K562 (cell line): ENCODE measurements around the gene RAP1A. TPM values are rescaled to one million over a fixed set of nuclear protein-coding genes. Genes with fewer than 3 reads are reported as not detected.

Source experiments
- ATAC-seq: fragments of 200-7000 bp; cut with Tn5 transposase; 3 replicates; pipeline ENCODE4 v1.9.1; 2020; ENCODE audit warnings: moderate library complexity
- BruUV-seq: library from RNA; stranded (reverse); fragments of 400-500 nt; replicated peaks from 2 replicates; lab custom pipeline; 2021; lab: Mats Ljungman, UMichigan
- CTCF ChIA-PET: fragments of 300-600 bp; formaldehyde crosslinking; extraction: SDS; loops from one replicate; lab custom pipeline; 2021; ENCODE audit warnings: low intra/inter-chr PET ratio; lab: Yijun Ruan, JAX
- POLR2A ChIA-PET: fragments of 300-600, 350-650 bp; sonication (Branson Sonifier 250); formaldehyde crosslinking; extraction: SDS; loops from one replicate; lab custom pipeline; 2021; ENCODE audit warnings: antibody characterized with exemption, inconsistent platforms; lab: Yijun Ruan, JAX
- DNase-seq, 4 experiments: peaks; one replicate each; pipeline versions ENCODE4 v3.0.0 to v3.0.0-alpha.2; 2011 to 2018; ENCODE audit warnings: low spot score in 3 of 4, mixed read lengths in 3 of 4; ENCODE audit errors: extremely low read depth in 1 of 4
- FAIRE-seq: peaks from 2 replicates; lab custom pipeline; 2011; peaks lifted over from hg19 to GRCh38; lab: Jason Lieb, UNC
- H2AFZ ChIP-seq: 2 replicates; pipeline ENCODE4 v1.6.0; 2011; ENCODE audit warnings: low read depth, low read length, control low read depth, inconsistent platforms
- H3K27ac ChIP-seq: fragments of 200-600 bp; 3 replicates; pipeline ENCODE4 v1.8.0; 2011; ENCODE audit warnings: low read depth, mild to moderate bottlenecking, control low read depth, inconsistent platforms, low read length, moderate library complexity, mixed read lengths; ENCODE audit errors: extremely low read depth
- H3K27me3 ChIP-seq, 2 experiments: fragments of 300-600 bp in 1 of 2; 2 replicates in 1 of 2; 3 replicates in 1 of 2; pipeline versions ENCODE4 v1.6.0 to v1.8.0; 2011; ENCODE audit warnings: inconsistent platforms in 2 of 2, low read length in 2 of 2, mild to moderate bottlenecking in 1 of 2, mixed read lengths in 1 of 2, moderate library complexity in 1 of 2; ENCODE audit not compliant: control insufficient read depth in 2 of 2, insufficient read depth in 2 of 2
- H3K36me3 ChIP-seq: fragments of 300-600 bp; 3 replicates; pipeline ENCODE4 v1.8.0; 2011; ENCODE audit warnings: mild to moderate bottlenecking, low read length, inconsistent platforms; ENCODE audit not compliant: control insufficient read depth, insufficient read depth
- H3K4me1 ChIP-seq, 2 experiments: fragments of 200-600 bp in 1 of 2; replicated peaks in 1 of 2; 2 replicates in 1 of 2; 3 replicates in 1 of 2; pipeline versions ENCODE4 v1.5.1 to v1.8.0; 2011; ENCODE audit warnings: inconsistent platforms in 2 of 2, low read length in 2 of 2, mild to moderate bottlenecking in 1 of 2, mixed read lengths in 1 of 2, moderate library complexity in 1 of 2; ENCODE audit not compliant: control insufficient read depth in 2 of 2, insufficient read depth in 2 of 2
- H3K4me2 ChIP-seq: 2 replicates; pipeline ENCODE4 v1.6.1; 2011; ENCODE audit warnings: low read length, control low read depth, inconsistent platforms, mixed read lengths; ENCODE audit not compliant: insufficient read depth
- H3K4me3 ChIP-seq: fragments of 200-600 bp; sonication (generic), shearing (Covaris generic); 2 replicates; pipeline ENCODE4 v1.5.1; 2016; ENCODE audit warnings: control low read depth, inconsistent platforms
- H3K79me2 ChIP-seq: fragments of 200-600 bp; 3 replicates; pipeline ENCODE4 v1.8.0; 2011; ENCODE audit warnings: low read length, inconsistent platforms; ENCODE audit not compliant: control insufficient read depth, insufficient read depth
- H3K9ac ChIP-seq, 2 experiments: 2 replicates each; pipeline versions ENCODE4 v1.6.0 to v1.6.1; 2011; ENCODE audit warnings: low read depth in 2 of 2, low read length in 2 of 2, control low read depth in 1 of 2, inconsistent platforms in 1 of 2, mild to moderate bottlenecking in 1 of 2, mixed read lengths in 1 of 2; ENCODE audit not compliant: insufficient read depth in 1 of 2
- H3K9me1 ChIP-seq: one replicate; pipeline ENCODE4 v1.6.0; 2011; ENCODE audit warnings: inconsistent platforms, mild to moderate bottlenecking, low read length, moderate library complexity; ENCODE audit not compliant: control insufficient read depth, insufficient read depth
- H3K9me3 ChIP-seq: replicated peaks from 2 replicates; pipeline ENCODE4 v1.5.1; 2011; ENCODE audit warnings: low read depth, low read length, inconsistent platforms; ENCODE audit not compliant: control insufficient read depth, insufficient read depth
- H4K20me1 ChIP-seq: replicated peaks from 2 replicates; pipeline ENCODE4 v1.6.1; 2011; ENCODE audit warnings: low read length, inconsistent platforms, mixed read lengths; ENCODE audit not compliant: control insufficient read depth, insufficient read depth
- E2F6 ChIP-seq, 2 experiments: IDR thresholded peaks; 2 replicates each; pipeline ENCODE4 v1.6.1; 2011; ENCODE audit warnings: borderline replicate concordance in 1 of 2, control low read depth in 1 of 2, low read depth in 1 of 2, low read length in 1 of 2, mild to moderate bottlenecking in 1 of 2, mixed read lengths in 1 of 2, moderate library complexity in 1 of 2; ENCODE audit not compliant: insufficient read depth in 1 of 2, insufficient read length in 1 of 2, poor library complexity in 1 of 2, severe bottlenecking in 1 of 2; ENCODE audit errors: extremely low read depth in 1 of 2
- MYNN ChIP-seq, 2 experiments: sonication (generic); formaldehyde crosslinking in 1 of 2; IDR thresholded peaks; 2 replicates each; pipeline versions ENCODE4 v1.5.0 to v1.6.1; 2016 to 2020; ENCODE audit warnings: antibody characterized with exemption in 1 of 2, missing genetic modification reagents in 1 of 2
- RBBP5 ChIP-seq: fragments of 200-600 bp; sonication (generic); IDR thresholded peaks from 2 replicates; pipeline ENCODE4 v1.6.1; 2012; ENCODE audit warnings: borderline replicate concordance, mild to moderate bottlenecking, low read length, control low read depth, inconsistent platforms; ENCODE audit not compliant: insufficient read depth, poor library complexity, severe bottlenecking
- SPI1 ChIP-seq: IDR thresholded peaks from 2 replicates; pipeline ENCODE4 v1.6.1; 2011; ENCODE audit warnings: low read depth, low read length, control low read depth, borderline replicate concordance
- ZBTB17 ChIP-seq: fragments of 450-650 bp; formaldehyde crosslinking; IDR thresholded peaks from 2 replicates; pipeline ENCODE4 v1.4.0; 2020; ENCODE audit warnings: mild to moderate bottlenecking
- ZNF639 ChIP-seq, 2 experiments: fragments of 200-800 bp in 1 of 2; sonication (Bioruptor generic) in 1 of 2; sonication (generic) in 1 of 2; formaldehyde crosslinking in 1 of 2; IDR thresholded peaks in 1 of 2; conservative IDR thresholded peaks in 1 of 2; 2 replicates each; pipeline versions ENCODE4 v1.5.0 to v1.6.1; 2016 to 2020; ENCODE audit warnings: missing compliant biosample characterization in 1 of 2, missing genetic modification characterization in 1 of 2, missing genetic modification reagents in 1 of 2
- WGBS: fragments of 100-300 bp; shearing (Covaris generic); methylation state at CpG from one replicate; pipeline ENCODE4 v1.1.6; 2016; ENCODE audit warnings: low coverage, mixed read lengths; ENCODE audit not compliant: insufficient coverage; ENCODE audit errors: missing lambda C conversion rate; 5-methylcytosine and 5-hydroxymethylcytosine counted together
- in situ Hi-C: fragments of 300-500 bp; cut with MboI; formaldehyde crosslinking; loops from 4 replicates; pipeline ENCODE4 v1.15.0; 2018; ENCODE audit warnings: inconsistent platforms, mixed read lengths
- intact Hi-C: fragments of 100-400 bp; cut with micrococcal nuclease; formaldehyde crosslinking; loops from 2 replicates; pipeline ENCODE4 v1.14.2; 2022
- polyA plus RNA-seq, 8 experiments: library from polyadenylated mRNA; depleted of rRNA in 4 of 8; stranded (reverse) in 5 of 8; unstranded in 3 of 8; fragments of >200 nt; fragmentation: Nextera tagmentation in 2 of 8; fragmentation: Illumina TruSeq in 1 of 8; extraction: Ambion mirVana in 2 of 8; extraction: Trizol in 1 of 8; gene quantifications; 2 replicates each; pipeline versions ENCODE4 v1.2.1 to v1.2.3, GENCODE V29; 2011 to 2014; ENCODE audit warnings: inconsistent platforms in 1 of 8, missing spikeins in 1 of 8
- total RNA-seq, 7 experiments: library from RNA; depleted of rRNA in 6 of 7; stranded (reverse); fragments of >200 nt in 6 of 7; fragmentation: Illumina TruSeq in 2 of 7; extraction: Trizol in 2 of 7; gene quantifications; 2 replicates each; pipeline versions ENCODE4 v1.2.1 to v1.2.3, GENCODE V29; 2011 to 2021; ENCODE audit warnings: low replicate concordance in 1 of 7

Gene RAP1A
- total and polyA plus RNA-seq, 9 of the 15 experiments (the other 6 are each of a cell fraction or from before 2014, with no cell fraction given) = 13.4 to 86.2 (median 32.5) TPM

GRCh38 chr1:111592389-111593361, 26.9 kb upstream of the RAP1A start (continued):
- no peak for TF ChIP-seq E2F6 (IDR thresholded peaks at IDR 0.05; ENCODE audit: borderline replicate concordance in 1 of 2, extremely low read depth in 1 of 2, insufficient read depth in 1 of 2, insufficient read length in 1 of 2, low read depth in 1 of 2, low read length in 1 of 2, poor library complexity in 1 of 2, severe bottlenecking in 1 of 2)

GRCh38 chr1:111593403-111594305, 25.9 kb upstream of the RAP1A start:
- Histone ChIP-seq H3K36me3 (no peaks in the 10 kb centered on the region), H3K9me1 (no peaks in the 10 kb centered on the region), H3K9me3 (no peaks in the 10 kb centered on the region), H3K79me2 (no peaks in the 10 kb centered on the region), H3K4me1 (peaks cover 14 to 31% of the 10 kb centered on the region in 2 experiments), H3K4me3 (no peak overlapping the region; the same call in 1 of the 2 replicates), H3K27ac (peak overlapping the region; percentile 69), H3K4me2 (peak overlapping the region; percentile 62), H2AFZ (peak overlapping the region; percentile 94), H4K20me1 (no peaks in the 10 kb centered on the region), H3K9ac (peak overlapping the region; percentile 43 to 62; a peak in 3 of 4 replicates), H3K27me3 (no peaks in the 10 kb centered on the region)
- TF ChIP-seq ZBTB17 (CRISPR knock-in tag) = no peak
- TF ChIP-seq MYNN (IDR thresholded peaks at IDR 0.05) = peak; percentile 89
- no peak for TF ChIP-seq MYNN (CRISPR knock-in tag; IDR thresholded peaks at IDR 0.05)
- TF ChIP-seq ZNF639 (CRISPR knock-in tag; conservative IDR thresholded peaks at IDR 0.05 in 1 of 2, IDR thresholded peaks at IDR 0.05 in 1 of 2) = 0 out of 4 replicates have a peak, but pooled peaks of 1 of the 2 experiments have one; percentile 3
- TF ChIP-seq SPI1 = peak; percentile 29; the same call in 1 of the 2 replicates
- TF ChIP-seq RBBP5 = peak; percentile 2
- 19% methylated on average over 5 of the region's 5 CpGs for whole genome bisulfite sequencing
- DNase-seq = peak in 1 of 4 experiments; percentile 37
- no peak for FAIRE-seq
- POLR2A ChIA-PET = interaction anchor here (0.6 to 2.0 kb wide), 8 partner anchors 8 to 843 kb away, joined by 3 to 8 read pairs (median 6); partner anchors contain the start of gene RAP1A
- CTCF ChIA-PET = no interaction called here
- no TSS peak for BruUV-seq
- intact Hi-C loops = loop anchor here (5.0 kb wide), 1 partner anchor 59 kb away; no protein-coding TSS in a partner anchor
- in situ Hi-C loops = no loop called here
- ATAC-seq = peak; percentile 51
